RKO (cell line): Measurements from ENCODE around the gene FOXN4.

Experiments
- DNase-seq: peaks from one replicate; pipeline ENCODE4 v3.0.0-alpha.2; 2016; ENCODE audit warnings: low spot score

Gene FOXN4

DNA sequence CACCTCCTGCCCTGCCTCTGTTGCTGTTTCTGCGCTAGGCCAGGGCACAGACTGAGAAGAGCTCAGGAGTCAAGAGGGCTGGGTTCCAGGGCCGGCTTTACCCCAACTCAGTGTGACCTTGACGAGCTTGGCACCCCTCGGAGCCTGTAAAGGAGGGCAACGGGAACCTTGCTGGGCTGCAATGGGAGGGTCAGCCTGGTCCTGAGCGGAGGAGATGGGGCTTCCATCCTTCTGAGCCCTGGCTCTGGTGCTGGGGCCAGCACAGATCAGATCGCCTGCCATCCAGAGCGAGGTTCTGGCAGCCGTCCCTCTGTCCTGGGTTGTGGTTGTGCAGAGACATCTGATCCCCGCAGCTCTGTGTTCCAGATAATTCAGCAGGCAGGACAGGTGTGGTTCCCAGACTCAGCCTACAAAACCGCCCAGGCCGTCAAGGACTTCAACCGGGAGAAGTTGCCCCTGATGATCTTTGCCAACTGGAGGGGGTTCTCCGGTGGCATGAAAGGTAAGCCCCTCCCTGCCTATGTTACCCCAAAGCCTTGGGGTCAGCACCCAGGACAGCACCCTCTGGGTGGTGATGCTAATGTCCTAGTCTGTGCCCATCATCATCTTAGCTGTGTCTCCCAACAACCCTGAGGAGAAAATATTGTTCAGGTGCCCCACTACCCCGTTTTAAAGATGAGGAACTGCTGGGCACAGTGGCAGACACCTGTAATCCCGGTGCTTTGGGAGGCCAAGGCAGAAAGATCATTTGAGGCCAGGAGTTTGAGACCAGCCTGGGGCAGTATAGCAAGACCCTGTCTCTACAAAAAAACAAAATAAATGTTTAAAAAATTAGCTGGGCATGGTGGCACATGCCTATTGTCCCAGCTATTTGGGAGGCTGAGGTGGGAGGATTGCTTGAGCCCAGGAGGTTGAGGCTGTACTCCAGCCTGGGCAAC, 50.2 kb downstream of the FOXN4 start:
- no peak for DNase-seq

DNA sequence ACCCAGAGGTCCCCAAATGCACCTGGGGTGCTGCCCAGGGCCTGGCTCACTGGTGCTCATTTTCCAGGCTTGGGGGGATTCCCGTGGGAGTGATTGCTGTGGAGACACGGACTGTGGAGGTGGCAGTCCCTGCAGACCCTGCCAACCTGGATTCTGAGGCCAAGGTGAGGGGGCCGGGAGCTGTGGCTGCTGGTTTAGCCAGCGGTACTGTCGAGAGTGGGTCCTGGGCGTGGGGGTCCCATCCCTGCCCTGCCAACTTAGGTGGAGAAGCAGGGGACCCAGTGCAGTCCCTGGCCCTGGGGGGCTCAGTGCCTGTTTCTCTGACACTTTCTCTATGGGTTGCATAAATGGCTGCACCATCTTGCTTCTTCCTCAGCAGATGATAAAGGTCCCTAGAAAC, 50.9 kb downstream of the FOXN4 start:
- no peak for DNase-seq

DNA sequence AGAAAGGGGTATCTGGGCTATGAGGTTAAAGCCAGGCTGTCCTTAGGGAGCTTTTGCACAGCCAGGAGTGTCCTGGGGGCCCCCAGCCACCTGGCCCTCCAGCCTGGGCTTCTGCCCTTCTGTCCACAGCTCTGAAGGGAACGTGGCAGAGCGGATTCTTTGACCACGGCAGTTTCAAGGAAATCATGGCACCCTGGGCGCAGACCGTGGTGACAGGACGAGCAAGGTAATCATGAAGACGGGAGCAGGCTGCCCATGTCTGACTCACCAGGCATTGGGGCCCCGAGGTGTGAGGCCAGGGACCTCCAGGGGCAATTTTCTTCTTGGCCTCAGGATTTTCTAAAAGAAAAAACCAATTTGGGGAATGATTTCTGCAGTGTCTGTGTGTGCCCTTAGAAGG, 53.1 kb downstream of the FOXN4 start:
- no peak for DNase-seq

DNA sequence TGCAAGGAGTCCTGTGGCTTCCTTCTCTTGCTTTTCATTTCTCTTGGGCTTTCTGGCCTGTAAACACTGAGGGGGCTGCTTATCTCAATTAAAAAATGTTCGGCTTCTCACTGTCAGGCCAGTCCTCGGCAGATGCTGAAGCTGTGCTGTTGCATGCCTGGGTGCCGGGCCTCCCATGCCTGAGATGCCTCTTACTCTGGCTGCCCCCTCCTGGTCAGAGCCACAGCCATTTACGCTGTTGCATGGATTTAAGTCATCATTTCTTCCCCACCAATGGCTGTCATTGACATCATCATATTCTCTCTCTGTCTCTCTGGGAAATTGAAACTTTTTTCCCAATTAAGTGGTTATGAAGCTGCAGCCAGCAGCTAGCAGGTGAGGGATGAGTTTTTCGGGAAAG, 53.7 kb downstream of the FOXN4 start:
- no peak for DNase-seq

DNA sequence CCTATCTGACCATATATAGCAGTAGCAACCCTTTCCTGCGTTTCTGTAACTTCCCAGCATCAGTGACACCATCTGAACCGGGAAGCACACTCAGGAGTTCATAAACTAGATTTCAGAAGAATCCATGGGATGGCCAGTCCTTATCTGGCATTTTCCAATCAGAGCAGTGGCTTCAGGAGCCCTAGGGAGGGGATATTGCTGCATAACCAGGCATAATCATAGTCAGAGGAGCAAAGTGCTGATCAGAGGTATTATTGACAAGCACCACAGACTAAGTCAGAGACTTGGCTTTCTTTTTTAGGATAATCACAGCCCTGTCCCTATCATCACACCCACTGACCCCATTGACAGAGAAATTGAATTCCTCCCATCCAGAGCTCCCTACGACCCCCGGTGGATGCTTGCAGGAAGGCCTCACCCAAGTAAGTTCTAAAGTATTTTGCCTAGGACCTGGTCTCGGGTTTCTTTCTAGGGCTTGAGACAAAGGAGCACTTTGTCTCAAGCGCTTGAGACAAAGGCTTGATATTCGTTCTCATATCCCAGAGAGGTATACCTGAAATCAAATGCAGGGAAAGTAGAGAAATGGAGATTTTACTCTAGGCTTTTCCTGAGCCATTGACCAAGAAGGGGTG, 55.1 kb downstream of the FOXN4 start:
- DNase-seq: no peak

DNA sequence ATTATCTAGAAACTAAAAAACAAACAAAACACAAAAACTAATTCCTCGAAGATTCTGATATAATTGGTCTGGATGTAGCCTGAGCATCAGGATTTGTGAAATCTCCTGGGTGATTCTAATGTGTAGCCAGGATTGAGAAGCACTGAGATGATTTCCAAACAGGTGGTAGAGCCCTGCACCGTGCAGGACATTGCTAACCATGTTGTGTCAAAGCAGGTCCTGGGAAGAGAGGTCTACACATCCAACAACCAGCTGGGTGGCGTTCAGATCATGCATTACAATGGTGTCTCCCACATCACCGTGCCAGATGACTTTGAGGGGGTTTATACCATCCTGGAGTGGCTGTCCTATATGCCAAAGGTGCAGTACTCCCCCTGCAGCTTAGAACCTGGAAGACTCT, 56.3 kb downstream of the FOXN4 start:
- no peak for DNase-seq

DNA sequence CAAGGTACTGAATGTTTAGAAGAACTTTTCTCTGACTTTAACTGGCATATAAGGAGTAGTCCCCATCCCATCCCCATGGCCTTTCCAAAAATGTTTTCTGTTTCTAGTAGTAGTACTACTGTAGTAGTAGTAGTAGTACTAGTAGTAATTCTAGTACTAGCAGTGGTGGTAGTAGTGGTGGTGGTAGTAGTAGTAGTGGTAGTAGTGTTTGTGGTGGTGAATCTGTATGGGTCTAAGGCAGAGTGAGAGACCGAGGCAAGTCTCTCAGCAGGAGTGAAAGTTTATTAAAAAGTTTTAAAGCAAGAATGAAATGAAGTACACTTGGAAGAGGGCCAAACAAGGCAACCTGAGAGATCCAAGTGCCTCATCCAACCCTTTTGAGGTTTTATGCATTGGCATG, 58.6 kb downstream of the FOXN4 start:
- DNase-seq: no peak

DNA sequence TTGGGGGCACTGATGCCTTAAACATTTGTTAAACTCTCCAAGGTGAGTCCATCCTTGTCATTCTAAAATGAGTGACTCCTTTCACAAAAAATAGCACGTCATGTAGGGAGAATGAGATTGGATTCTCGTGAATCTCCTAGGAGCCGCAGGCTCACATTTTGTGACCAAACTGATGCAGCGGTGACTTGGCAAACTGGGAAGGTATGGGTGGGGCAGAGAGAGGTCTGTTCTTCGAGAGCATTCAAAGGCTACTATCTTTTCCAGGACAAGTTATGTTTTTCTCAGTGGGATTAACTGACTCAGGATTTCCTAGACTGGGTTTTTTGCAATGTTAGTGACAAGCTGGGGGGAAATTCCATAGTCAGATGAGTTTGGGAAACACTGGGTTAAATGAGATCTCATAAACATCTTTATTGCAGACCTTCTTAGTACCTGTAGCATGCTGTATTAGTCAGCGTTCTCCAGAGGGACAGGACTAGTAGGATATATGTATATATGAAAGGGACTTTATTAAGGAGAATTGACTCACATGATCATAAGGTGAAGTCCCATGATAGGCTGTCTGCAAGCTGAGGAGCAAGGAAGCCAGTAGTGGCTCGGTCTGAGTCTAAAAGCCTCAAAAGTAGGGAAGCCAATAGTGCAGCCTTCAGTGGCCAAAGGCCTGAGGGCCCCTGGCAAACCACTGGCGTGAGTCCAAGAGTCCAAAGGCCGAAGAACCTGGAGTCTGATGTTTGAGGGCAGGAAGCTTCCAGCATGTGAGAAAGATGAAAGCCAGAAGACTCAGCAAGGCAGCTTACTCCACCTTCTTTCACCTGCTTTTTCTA, 61.0 kb downstream of the FOXN4 start:
- no peak for DNase-seq

DNA sequence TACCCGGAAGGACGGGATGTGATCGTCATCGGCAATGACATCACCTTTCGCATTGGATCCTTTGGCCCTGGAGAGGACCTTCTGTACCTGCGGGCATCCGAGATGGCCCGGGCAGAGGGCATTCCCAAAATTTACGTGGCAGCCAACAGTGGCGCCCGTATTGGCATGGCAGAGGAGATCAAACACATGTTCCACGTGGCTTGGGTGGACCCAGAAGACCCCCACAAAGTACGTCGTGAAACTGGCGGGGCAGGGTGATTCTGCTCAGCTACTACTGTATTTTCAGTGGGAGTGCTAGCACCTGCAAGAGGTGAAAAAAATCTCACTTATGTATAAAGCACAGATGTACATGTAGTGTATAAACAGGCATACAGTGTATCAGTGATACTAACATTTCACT, 62.9 kb downstream of the FOXN4 start:
- no peak for DNase-seq

DNA sequence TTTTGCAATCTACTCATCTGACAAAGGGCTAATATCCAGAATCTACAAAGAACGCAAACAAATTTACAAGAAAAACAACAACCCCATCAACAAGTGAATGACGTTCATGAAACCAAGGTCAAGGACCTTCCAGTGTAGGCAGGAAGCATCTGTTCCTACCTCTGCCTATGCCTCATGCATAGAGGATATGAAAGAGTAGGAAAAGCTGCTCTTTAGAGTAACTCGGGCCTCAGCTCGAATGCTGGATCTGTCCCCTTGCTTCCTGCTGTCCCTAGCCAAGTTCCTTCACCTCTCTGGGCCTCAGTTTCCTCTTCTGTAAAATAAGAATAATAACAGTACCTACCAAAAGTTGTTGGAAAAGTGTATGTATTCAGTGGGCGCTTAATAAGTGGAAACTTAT, 65.0 kb downstream of the FOXN4 start:
- DNase-seq: no peak

DNA sequence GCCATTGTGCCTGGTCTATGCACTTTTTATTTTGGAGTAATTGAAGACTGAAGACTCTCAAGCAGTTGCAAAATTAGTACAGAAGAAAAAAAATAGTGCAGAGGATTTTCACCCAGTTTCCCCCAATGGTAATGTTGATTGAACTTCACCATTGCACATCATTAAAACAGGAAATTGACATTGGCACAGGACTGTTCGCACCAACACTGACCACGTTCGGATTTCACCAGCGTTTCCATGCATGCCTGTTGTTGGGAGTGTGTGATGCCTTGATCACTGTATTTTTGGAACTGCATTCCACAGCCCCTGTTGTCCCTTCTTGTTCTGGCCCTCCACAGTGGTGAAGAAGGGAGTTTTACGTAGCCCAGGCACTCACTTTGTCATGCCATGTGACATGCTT, 67.1 kb downstream of the FOXN4 start:
- DNase-seq: no peak

DNA sequence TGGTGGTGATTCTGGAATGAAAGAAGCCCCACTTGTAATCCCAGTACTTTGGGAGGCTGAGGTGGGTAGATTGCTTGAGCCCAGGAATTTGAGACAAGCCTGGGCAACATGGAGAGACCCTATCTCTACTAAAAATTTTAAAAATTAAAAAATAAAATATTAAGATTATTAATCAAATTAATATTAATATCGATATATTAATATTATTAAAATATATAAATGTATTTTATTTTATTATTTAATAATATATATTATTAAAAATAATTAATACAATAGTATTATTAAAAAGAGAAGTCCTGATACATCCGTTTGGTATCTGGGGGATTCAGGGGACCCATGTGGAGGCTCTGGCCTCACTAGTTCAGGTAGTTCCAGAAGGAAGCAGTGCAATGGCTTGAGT, 68.7 kb downstream of the FOXN4 start:
- DNase-seq: no peak

DNA sequence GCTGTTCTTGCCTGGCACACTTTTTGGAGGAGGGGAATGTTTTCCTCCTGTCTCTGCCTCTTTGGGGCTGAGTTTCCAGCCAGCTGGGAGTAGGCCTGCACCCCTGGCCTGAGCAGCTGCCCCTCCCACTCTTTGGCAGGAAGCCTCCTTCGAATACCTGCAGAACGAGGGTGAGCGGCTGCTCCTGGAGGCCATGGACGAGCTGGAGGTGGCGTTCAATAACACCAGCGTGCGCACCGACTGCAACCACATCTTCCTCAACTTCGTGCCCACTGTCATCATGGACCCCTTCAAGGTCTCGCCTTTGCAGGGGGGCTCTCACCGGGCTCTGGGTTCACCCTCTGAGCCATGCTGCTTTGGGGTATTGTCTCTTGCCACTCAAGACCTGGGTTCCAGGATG, 69.4 kb downstream of the FOXN4 start:
- no peak for DNase-seq

DNA sequence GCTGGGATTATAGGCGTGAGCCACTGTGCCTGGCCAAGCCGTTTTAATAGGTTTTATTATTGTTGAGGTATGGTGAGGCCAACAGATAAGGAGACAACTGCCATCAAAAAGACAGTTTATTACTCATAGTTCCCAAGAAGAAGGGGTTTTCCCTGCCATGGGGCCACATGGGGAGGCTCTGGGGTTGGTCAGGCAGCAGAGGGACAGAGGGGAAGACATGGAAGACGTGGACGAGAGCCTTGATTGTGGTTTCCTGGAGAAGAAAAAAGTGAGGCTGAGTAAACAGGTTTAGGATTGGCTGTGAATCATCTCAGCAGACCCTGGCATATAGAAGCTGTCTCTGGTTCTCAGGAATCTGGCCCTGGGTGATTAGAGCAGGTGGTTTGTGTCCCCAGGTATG, 69.9 kb downstream of the FOXN4 start:
- DNase-seq: no peak

DNA sequence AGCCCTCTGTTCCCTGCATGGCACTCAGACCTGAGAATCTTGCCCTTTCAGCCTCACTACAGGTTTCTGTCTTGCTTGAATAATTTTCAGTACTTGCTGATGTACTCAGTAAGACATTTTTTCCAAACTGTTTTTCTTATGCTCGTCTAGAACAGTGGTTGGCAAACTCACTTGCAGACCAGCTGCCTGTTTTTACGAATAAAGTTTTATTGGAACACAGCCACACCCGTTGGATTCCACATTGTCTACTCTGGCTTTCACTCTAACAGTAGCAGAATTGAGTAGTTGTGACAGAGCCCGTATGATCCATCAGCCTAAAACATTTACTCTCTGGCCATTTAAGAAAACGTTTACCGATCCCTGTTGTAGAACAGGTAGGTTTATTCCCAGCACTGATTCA, 72.8 kb downstream of the FOXN4 start:
- DNase-seq: no peak

DNA sequence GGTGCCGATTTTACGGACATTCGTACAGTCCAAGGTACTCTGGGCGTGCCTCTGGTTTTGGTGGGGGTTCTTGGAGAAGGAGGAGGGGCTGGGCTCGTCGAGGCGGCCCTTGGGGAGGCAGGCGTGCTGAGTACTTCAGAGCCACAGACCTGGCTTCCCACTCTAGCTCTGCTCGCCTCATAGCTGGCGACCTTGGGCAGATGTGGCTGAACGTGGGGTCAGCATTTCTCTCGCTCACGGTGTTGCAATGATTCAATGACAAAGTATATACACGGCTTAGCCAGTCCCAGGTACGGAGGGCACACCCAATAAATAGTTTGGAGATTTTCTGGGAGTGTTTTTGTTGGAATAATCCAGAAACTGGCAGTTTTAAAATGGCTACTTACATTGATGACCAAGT, 75.1 kb downstream of the FOXN4 start:
- DNase-seq: no peak

DNA sequence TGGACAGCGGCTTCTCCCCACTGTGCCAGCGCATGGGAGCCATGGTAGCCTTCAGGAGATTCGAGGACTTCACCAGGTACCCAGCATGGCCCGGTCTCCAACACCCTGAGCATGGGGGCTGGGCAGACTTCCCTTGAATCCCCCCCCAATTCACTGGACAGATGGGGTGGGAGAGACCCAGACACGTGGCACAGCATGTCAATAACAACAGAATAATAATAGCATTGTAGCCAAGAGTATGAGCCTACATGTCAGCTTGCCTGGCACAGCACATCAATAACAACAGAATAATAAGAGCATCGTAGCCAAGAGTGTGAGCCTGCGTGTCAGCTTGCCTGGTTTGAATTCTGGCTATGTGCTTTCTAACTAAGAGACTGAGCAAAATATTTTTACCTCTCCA, 76.4 kb downstream of the FOXN4 start:
- DNase-seq: no peak

DNA sequence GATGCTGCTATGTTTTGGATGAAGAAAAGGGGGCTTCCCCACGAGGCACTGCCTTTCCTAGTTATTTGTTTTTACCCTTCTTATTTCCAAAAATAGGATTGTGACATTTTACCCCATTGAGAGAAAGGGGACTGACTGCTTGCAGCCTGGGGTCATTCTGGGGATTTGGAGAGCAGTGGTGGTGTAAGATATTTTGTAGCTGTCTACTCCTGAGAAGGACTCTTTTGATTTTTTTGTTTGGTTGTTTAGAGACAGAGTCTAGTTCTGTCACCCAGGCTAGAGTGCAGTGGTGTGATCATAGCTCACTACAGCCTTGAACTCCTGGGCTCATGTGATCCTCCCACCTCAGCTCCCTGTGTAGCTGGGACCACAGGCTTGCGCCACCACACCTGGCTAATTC, 78.9 kb downstream of the FOXN4 start:
- DNase-seq: no peak

DNA sequence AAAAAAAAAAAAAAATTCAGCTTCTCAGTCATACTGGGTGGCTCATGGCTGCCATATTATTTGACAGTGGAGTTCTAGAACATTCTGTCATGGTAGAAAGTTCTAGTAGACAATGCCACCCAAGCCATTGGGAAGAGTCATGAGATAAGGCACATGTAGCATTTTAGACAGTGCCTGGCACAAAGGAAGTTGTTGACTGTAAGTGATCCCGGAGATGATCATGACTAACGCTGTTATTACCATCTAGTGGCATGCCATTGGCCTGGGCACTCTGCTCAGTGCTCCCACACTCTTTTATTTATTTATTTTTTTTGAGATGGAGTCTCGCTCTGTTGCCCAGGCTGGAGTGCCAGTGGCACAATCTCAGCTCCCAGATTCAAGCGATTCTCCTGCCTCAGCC, 80.4 kb downstream of the FOXN4 start:
- DNase-seq: no peak
